NCI-H748 (cell line): ENCODE results near the gene EMC1.
"Not testable (repeated sequence)": the region's sequence is repeated elsewhere in the genome, so short reads cannot be mapped to it uniquely, and the experiment has no call there.

ENCODE experiments used
- DNase-seq: peaks from one replicate; lab custom pipeline; 2025; ENCODE audit not compliant: unreplicated experiment; lab: John Stamatoyannopoulos, UW

Gene EMC1

GRCh38 chr1:19220080-19220846 is 31.1 kb downstream of the EMC1 start:
- no peak for DNase-seq

DNA sequence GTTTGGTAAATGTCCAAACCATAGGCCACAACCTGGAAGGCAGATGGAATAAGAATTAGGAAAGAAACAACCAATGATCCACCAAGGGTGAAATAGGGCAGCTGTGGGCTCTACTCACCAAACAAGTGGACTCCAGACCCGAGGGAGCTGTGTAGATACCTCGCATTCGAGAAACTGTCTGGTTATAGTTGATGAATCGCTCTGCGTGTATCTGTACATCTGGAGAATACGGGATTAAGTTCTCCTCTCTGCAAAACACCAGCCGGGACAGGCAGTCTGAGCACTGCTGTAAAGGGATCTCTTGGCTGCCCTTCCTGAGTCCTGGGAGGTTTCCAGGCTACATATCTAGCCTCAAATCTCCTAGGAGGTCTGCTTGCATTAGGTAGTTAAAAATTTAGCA is 31.9 kb downstream of the EMC1 start:
- no peak for DNase-seq

DNA sequence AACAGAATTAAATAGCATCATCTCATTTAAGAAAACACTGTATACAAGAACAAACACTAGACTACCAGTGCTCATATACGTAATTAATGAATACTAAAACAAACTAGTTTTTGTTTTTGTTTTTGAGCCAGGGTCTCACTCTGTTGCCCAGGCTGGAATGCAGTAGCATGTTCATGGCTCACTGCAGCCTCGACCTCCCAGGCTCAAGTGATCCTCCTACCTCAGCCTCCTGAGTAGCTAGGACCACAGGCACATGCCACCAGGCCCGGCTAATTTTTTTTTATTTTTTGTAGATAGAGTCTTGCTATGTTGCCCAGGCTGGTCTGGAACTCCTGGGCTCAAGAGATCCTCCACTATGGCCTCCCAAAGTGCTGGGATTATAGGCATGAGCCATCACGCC is 34.7 kb downstream of the EMC1 start:
- not testable (repeated sequence) for DNase-seq

GRCh38 chr1:19213580-19213979 is 37.7 kb downstream of the EMC1 start:
- DNase-seq, result no peak

DNA sequence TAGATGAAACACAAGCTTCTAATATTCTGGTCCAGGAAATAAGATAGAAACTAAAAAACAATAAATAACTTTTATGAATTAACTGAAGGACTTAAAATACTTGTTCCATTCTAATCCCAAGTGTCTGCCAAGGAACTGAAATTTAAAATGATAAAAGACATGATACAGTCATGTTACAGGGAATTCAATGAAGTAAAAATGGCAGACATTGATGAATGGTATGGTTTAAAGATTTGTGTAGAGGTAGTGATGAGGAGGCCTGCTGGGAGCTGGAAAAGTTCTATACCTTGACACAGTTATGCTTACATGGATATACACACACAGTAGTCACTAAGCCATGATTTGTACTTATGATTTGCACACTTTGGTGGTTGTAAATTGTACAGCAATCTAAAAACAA is 39.2 kb downstream of the EMC1 start:
- DNase-seq, result no peak

GRCh38 chr1:19210772-19211549 is 40.4 kb downstream of the EMC1 start:
- DNase-seq, result peak; percentile 11

DNA sequence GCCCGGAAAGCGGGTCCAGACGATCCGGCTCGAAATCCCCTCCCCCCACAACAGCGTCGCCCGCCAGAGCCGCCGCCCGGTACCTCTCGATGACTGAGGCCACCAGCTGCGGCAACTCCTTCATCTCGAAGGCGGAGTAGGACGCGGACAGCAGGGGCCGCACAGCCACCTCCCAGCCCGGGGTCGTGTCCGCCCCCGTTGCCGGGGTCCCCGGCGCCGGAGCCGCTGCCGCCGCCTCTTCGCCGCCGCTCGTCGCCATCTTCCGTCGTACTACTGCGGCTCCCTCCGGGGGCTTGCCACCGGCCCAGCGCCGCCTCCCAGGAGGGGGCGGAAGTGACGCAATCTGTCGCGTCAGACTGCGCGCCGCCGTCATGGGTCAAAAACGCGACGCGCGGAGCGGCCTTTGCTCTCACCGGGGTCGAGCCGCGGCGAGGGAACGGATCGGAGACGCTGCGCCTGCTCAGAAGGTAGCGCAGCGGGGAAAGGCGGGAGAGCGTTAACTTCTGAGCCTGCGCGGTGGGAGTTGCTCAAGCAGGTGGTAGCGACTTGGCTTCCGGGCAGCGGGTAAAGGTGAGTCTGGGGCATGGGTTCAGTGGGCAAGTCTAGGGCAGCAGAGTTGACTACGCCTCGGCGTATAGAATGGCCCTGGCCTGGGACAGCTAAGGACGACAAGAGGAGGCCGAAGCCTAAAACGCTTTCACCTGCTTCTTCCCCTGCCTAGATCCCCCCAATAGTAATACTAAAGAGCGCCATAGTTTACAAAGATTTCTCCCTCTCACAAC is 41.1 kb downstream of the EMC1 start, which contains the start of gene UBR4:
Gene UBR4, minus strand, starts transcription at position 277 of the 782 bp plus-strand sequence. Its CDS starts 18 bp downstream, at position 259.
- DNase-seq, result peak; percentile 96

- peak; percentile 35 for DNase-seq
Observed at GRCh38 chr1:19209439-19209989, 41.8 kb downstream of the EMC1 start.

- DNase-seq, result no peak
Observed at GRCh38 chr1:19208710-19209438, 42.5 kb downstream of the EMC1 start.

GRCh38 chr1:19206947-19207346 is 44.4 kb downstream of the EMC1 start:
- DNase-seq, result no peak

DNA sequence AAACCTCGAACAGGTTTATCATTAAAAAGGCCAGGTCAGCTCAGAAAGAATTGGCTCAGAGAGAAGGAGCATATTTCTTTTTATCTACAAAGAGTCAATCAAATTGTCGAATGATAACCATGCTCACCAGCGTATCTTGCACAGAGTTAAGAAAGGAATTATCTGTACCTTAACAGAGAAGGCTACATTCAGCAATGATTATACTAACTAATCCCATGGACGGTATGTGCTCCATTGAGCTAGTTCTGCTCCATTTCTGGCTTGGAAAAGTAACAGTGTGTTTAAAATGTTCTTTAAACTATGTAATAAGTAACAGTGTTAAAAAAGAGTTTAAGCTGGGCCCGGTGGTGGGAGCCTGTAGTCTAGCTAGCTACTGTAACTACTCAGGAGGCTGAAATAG is 45.5 kb downstream of the EMC1 start:
- DNase-seq, result no peak

DNA sequence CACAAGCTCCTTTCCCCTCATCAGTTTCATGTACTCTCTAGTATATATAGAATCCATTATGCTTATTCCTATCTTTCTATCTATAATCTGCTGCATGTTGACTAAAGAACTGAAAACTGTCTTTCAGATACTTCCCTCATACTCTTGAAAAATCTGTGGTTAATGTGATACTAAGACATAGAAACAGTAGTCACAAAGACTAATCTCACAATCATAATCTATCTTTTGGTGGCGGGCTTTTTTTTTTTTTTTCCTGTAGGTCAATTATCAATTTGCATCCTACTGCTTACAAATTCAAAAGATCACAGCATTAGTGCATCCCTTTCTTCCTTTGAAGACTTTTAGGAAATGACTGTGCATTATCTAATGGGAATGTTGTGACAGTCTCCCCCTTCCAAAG is 45.9 kb downstream of the EMC1 start:
- no peak for DNase-seq

- DNase-seq, result no peak
Observed at GRCh38 chr1:19204446-19205266, 46.7 kb downstream of the EMC1 start.

GRCh38 chr1:19203440-19203839 is 47.9 kb downstream of the EMC1 start:
- DNase-seq, result no peak

DNA sequence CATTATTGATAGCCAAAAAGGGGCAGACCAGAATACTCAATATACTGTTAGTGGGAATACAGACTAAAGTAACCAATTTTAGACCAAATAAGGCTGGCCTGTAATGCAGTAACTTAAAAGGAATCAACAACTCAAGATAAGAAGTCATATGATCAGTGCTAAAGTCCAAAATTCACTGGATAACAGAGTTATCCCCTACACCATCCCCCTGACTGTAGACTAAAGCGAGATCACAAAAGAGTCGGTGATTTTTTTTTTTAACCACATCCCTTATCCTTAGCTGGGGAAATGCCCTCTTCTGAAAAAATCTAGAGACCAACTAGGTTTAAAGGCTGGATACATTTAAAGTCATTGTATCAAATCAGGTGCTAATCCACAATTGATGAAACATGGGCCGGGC is 48.9 kb downstream of the EMC1 start:
- no peak for DNase-seq

DNA sequence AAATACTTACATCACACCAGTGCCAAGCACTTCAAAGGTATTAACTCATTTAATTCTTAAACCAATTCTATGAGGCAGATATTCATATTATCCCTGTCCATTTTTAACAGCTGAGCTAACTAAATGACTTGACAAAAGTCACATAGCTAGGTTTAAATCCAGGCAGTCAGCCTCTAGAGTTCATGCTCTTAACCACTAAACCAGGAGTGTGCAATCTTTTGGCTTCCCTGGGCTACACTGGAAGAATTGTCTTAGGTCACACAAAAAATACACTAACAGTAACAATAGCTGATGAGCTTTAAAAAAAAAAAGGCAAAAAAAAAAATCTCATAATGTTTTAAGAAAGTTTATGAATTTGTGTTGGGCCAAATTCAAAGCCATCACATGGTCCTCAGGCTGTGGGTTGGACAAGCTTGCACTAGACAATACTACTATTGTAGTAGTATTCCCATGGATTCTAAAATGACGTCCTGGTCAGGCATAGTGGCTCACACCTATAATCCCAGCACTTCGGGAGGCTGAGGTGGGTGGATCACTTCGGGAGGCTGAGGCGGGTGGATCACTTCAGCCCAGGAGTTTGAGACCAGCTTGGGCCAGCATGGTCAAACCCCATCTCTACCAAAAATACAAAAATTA is 51.2 kb downstream of the EMC1 start:
- no peak for DNase-seq

DNA sequence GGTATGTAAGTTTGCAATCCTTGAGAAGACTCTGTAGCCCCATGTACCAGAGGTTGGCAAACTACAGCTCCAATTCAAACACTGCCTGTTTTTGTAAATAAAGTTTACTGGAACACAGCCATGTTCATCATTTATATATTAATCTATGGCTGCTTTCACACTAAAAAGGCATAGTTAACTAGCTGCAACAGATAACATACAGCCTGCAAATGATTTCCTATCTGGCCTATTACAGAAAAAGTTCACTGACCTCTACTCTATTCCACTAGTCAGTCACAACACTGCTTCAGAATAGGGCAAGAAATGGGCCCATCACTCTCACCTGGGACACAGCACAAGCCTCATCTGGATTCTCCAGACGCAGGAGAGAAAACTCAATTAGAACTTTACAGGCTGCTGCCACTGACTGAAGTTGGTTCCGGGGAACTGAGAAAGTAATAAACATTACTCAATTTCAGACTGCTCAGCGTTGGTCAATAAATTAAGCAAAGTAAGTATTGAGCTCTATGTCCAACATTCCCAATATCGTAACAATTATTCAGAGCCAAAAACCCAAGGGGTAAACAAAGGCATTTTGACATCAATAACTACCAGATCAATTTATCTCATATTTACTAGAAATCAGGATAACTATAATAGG is 51.9 kb downstream of the EMC1 start:
- DNase-seq, result no peak

GRCh38 chr1:19198820-19199219 is 52.5 kb downstream of the EMC1 start:
- no peak for DNase-seq

DNA sequence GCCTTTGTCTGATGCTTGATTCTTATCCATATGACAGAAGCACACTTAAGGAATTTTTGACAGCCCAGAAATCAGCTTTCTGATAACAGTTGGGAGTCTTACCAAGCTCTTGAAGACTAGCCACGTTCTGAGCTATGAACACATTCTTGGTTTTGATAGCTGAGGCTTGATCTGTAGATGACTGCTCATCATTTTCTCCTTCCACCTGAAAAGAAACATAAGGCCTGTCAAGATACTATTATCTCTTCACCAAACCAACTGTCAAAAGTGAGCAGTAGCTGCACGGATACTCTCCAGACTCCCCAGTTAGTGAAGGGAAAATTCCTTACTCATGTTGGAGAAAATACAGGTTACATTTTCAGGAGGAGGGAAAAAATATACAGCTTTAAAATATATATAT is 53.5 kb downstream of the EMC1 start:
- no peak for DNase-seq
